SK-N-SH (cell line): Measurements from ENCODE around the gene RUNDC3A.

ENCODE experiments used
- CHD2 ChIP-seq: fragments of 150-350 bp; IDR thresholded peaks from 2 replicates; pipeline ENCODE4 v1.6.1; 2018; ENCODE audit warnings: low read length; ENCODE audit not compliant: partially characterized antibody
- CTCF ChIP-seq: fragments of 200-600 bp; sonication (generic); IDR thresholded peaks from 2 replicates; pipeline ENCODE4 v1.6.1; 2017; ENCODE audit warnings: antibody characterized with exemption, mild to moderate bottlenecking, moderate library complexity
- EZH2phosphoT487 ChIP-seq: fragments of 200-600 bp; sonication (generic); IDR thresholded peaks from 2 replicates; pipeline ENCODE4 v1.6.1; 2017; ENCODE audit warnings: low read depth, mixed run types, mild to moderate bottlenecking, antibody characterized with exemption, moderate library complexity, borderline replicate concordance
- JUND ChIP-seq: IDR thresholded peaks from 2 replicates; pipeline ENCODE4 v1.4.0; 2012
- MEF2A ChIP-seq: IDR thresholded peaks from 2 replicates; pipeline ENCODE4 v1.4.0; 2012; ENCODE audit warnings: low read depth, borderline replicate concordance
- MXI1 ChIP-seq: IDR thresholded peaks from 2 replicates; pipeline ENCODE4 v1.6.1; 2012; ENCODE audit warnings: mild to moderate bottlenecking, low read depth, low read length, improper control_type of control experiment
- RAD21 ChIP-seq: IDR thresholded peaks from 2 replicates; pipeline ENCODE4 v1.6.1; 2012; ENCODE audit warnings: mild to moderate bottlenecking, low read length
- RCOR1 ChIP-seq: fragments of 150-350 bp; IDR thresholded peaks from 2 replicates; pipeline ENCODE4 v1.6.1; 2017; ENCODE audit warnings: antibody characterized with exemption, low read length
- RFX5 ChIP-seq: IDR thresholded peaks from 2 replicates; pipeline ENCODE4 v1.6.1; 2012; ENCODE audit warnings: mild to moderate bottlenecking, improper control_type of control experiment, low read length
- SMC3 ChIP-seq: IDR thresholded peaks from 2 replicates; pipeline ENCODE4 v1.6.1; 2012; ENCODE audit warnings: low read depth, low read length, improper control_type of control experiment
- TAF1 ChIP-seq: IDR thresholded peaks from 2 replicates; pipeline ENCODE4 v1.6.1; 2012; ENCODE audit warnings: low read depth, mild to moderate bottlenecking, low read length, moderate library complexity, borderline replicate concordance
- USF2 ChIP-seq: fragments of 150-350 bp; IDR thresholded peaks from 2 replicates; pipeline ENCODE4 v1.6.1; 2017; ENCODE audit warnings: antibody characterized with exemption, low read length, low read depth, borderline replicate concordance
- TF ChIP-seq, protein P1 (sequence below): IDR thresholded peaks from 2 replicates; pipeline ENCODE4 v1.6.1; 2012; ENCODE audit warnings: mild to moderate bottlenecking, low read depth, low read length, moderate library complexity
- TF ChIP-seq, protein P2 (sequence below): IDR thresholded peaks from 2 replicates; pipeline ENCODE4 v1.4.0; 2012; ENCODE audit warnings: low read depth, borderline replicate concordance

- TF ChIP-seq SMC3, result peak; percentile 22; the same call in 1 of the 2 replicates
- TF ChIP-seq JUND, result no peak
- no peak for TF ChIP-seq CTCF
- peak; percentile 44; the same call in 1 of the 2 replicates for TF ChIP-seq MXI1
- TF ChIP-seq RAD21, result peak; percentile 23
- TF ChIP-seq, protein P1, sequence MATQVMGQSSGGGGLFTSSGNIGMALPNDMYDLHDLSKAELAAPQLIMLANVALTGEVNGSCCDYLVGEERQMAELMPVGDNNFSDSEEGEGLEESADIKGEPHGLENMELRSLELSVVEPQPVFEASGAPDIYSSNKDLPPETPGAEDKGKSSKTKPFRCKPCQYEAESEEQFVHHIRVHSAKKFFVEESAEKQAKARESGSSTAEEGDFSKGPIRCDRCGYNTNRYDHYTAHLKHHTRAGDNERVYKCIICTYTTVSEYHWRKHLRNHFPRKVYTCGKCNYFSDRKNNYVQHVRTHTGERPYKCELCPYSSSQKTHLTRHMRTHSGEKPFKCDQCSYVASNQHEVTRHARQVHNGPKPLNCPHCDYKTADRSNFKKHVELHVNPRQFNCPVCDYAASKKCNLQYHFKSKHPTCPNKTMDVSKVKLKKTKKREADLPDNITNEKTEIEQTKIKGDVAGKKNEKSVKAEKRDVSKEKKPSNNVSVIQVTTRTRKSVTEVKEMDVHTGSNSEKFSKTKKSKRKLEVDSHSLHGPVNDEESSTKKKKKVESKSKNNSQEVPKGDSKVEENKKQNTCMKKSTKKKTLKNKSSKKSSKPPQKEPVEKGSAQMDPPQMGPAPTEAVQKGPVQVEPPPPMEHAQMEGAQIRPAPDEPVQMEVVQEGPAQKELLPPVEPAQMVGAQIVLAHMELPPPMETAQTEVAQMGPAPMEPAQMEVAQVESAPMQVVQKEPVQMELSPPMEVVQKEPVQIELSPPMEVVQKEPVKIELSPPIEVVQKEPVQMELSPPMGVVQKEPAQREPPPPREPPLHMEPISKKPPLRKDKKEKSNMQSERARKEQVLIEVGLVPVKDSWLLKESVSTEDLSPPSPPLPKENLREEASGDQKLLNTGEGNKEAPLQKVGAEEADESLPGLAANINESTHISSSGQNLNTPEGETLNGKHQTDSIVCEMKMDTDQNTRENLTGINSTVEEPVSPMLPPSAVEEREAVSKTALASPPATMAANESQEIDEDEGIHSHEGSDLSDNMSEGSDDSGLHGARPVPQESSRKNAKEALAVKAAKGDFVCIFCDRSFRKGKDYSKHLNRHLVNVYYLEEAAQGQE, result 0 out of 2 replicates have a peak, but pooled peaks have one; percentile 13
- no peak for TF ChIP-seq RFX5
- peak; percentile 54; the same call in 1 of the 2 replicates for TF ChIP-seq RCOR1
- no peak for TF ChIP-seq MEF2A
- no peak for TF ChIP-seq USF2
- peak; percentile 85 for TF ChIP-seq CHD2
- TF ChIP-seq TAF1, result no peak
- no peak for TF ChIP-seq EZH2phosphoT487
- TF ChIP-seq, protein P2, sequence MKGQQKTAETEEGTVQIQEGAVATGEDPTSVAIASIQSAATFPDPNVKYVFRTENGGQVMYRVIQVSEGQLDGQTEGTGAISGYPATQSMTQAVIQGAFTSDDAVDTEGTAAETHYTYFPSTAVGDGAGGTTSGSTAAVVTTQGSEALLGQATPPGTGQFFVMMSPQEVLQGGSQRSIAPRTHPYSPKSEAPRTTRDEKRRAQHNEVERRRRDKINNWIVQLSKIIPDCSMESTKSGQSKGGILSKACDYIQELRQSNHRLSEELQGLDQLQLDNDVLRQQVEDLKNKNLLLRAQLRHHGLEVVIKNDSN, result no peak
Observed at GRCh38 chr17:44307387-44308186, 814 bp upstream of the RUNDC3A start.
